A673 (cell line): ENCODE data around the gene COX6B2. TPM values are rescaled to one million over a fixed set of nuclear protein-coding genes. Genes with fewer than 3 reads are reported as not detected.

Experiments used
- BruUV-seq: library from RNA; stranded (reverse); fragments of 400-500 nt; replicated peaks from 2 replicates; lab custom pipeline; 2021; lab: Mats Ljungman, UMichigan
- CTCF ChIA-PET: fragments of 300-600 bp; sonication (Branson Sonifier 250); formaldehyde crosslinking; loops from one replicate; lab custom pipeline; 2022; ENCODE audit warnings: antibody characterized with exemption; lab: Charles Lee
- POLR2A ChIA-PET: fragments of 300-600 bp; sonication (Branson Sonifier 250); formaldehyde crosslinking; loops from one replicate; lab custom pipeline; 2022; ENCODE audit warnings: antibody characterized with exemption; ENCODE audit not compliant: low non-redundant PET; lab: Charles Lee
- DNase-seq: peaks from one replicate; pipeline ENCODE4 v3.0.0-alpha.2; 2015; ENCODE audit warnings: low spot score
- H3K27ac ChIP-seq: fragments of 200-600 bp; sonication (generic); 2 replicates; pipeline ENCODE4 v1.5.1; 2016; ENCODE audit warnings: mixed run types, low read depth, mild to moderate bottlenecking, mixed read lengths, antibody characterized with exemption, low read length; ENCODE audit not compliant: poor library complexity, severe bottlenecking
- H3K27me3 ChIP-seq: fragments of 200-600 bp; sonication (generic); replicated peaks from 2 replicates; pipeline ENCODE4 v1.6.1; 2017; ENCODE audit warnings: mixed run types, low read depth, mild to moderate bottlenecking, mixed read lengths, antibody characterized with exemption, low read length; ENCODE audit not compliant: insufficient read depth, poor library complexity
- H3K36me3 ChIP-seq: fragments of 200-600 bp; sonication (generic); 2 replicates; pipeline ENCODE4 v1.6.1; 2016; ENCODE audit warnings: mixed run types, mild to moderate bottlenecking, mixed read lengths, antibody characterized with exemption, low read length; ENCODE audit not compliant: insufficient read depth, poor library complexity, severe bottlenecking
- H3K4me1 ChIP-seq: fragments of 200-600 bp; sonication (generic); 2 replicates; pipeline ENCODE4 v1.6.1; 2017; ENCODE audit warnings: mixed run types, mild to moderate bottlenecking, mixed read lengths, antibody characterized with exemption, low read length; ENCODE audit not compliant: insufficient read depth, poor library complexity, severe bottlenecking
- H3K4me3 ChIP-seq: fragments of 200-600 bp; sonication (generic); 2 replicates; pipeline ENCODE4 v1.5.1; 2016; ENCODE audit warnings: low read depth, mixed run types, mild to moderate bottlenecking, mixed read lengths, low read length; ENCODE audit not compliant: poor library complexity, severe bottlenecking
- H3K9me3 ChIP-seq: fragments of 200-600 bp; sonication (generic); 2 replicates; pipeline ENCODE4 v1.6.1; 2016; ENCODE audit warnings: mixed run types, low read depth, mild to moderate bottlenecking, mixed read lengths, antibody characterized with exemption, low read length; ENCODE audit not compliant: poor library complexity, severe bottlenecking
- EZH2 ChIP-seq: fragments of 200-600 bp; sonication (generic); IDR thresholded peaks from 2 replicates; pipeline ENCODE4 v1.6.1; 2017; ENCODE audit warnings: borderline replicate concordance, low read depth, mild to moderate bottlenecking, mixed read lengths, antibody characterized with exemption, low read length; ENCODE audit not compliant: poor library complexity, severe bottlenecking
- intact Hi-C: fragments of 100-400 bp; cut with micrococcal nuclease; formaldehyde crosslinking; loops from one replicate; pipeline ENCODE4 v1.10.0; 2022; ENCODE audit not compliant: unreplicated experiment
- total RNA-seq: library from RNA; stranded (reverse); gene quantifications from 2 replicates; pipeline ENCODE4 v1.2.3, GENCODE V29; 2021
- TF ChIP-seq, protein P1 (sequence below): fragments of 300-800, 200-600 bp; sonication (generic); conservative IDR thresholded peaks from 2 replicates; pipeline ENCODE4 v1.5.1; 2017; ENCODE audit warnings: low read depth, mild to moderate bottlenecking, antibody characterized with exemption, low read length, moderate library complexity, mixed read lengths

COX6B2 gene
- total RNA-seq, 1 experiment from 2014 or later = not detected

DNA sequence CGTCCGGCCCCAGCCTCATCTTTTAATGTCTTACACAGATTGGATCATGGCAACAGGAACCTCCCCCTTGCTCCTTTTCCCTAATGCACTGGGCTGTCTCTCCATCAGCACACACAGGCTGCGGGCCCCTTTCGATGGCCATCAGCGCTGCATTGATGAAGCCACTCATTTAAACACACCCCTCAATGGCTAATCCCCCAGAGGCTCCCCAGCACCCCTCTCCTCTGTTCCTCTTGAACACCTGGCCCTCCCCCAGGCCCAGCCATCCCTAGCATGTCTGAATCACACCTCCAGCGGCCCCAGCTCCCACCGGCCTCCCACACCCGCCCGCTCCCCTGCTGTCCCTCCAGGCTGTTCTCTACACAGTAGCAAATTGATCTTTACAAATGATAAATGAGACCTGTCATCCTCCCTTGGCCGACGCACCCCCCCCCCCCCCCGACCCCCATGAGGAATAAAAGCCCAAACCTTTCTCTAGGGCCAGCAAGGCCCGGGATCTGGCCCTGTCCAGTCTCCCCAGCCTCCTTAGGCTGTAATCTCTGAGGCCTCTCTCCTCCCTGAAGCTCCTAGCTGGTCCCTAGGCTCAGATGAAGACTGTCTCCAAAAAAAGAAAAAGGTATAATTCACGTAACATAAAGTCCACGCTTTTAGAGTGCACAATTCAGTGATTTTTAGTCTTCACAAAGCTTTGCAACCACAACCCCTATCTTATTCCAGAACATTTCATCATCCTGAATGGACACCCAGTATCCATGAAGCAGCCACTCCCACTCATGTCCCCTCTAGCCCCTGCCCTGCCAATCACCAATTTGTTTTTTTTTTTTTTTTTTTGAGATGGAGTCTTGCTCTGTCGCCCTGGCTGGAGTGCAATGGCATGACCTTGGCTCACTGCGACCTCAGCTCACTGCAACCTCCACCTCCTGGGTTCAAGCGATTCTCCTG, 38.6 kb upstream of the COX6B2 start:
- CTCF ChIA-PET = no interaction called here
- Histone ChIP-seq H3K27ac (no peak overlapping the region), H3K4me1 (peaks cover 13% of the 10 kb centered on the region), H3K27me3 (no peaks in the 10 kb centered on the region), H3K4me3 (no peak overlapping the region), H3K9me3 (no peaks in the 10 kb centered on the region), H3K36me3 (peaks cover 20% of the 10 kb centered on the region)
- intact Hi-C loops = no loop called here
- BruUV-seq = no TSS peak
- no peak for DNase-seq
- TF ChIP-seq, protein P1, sequence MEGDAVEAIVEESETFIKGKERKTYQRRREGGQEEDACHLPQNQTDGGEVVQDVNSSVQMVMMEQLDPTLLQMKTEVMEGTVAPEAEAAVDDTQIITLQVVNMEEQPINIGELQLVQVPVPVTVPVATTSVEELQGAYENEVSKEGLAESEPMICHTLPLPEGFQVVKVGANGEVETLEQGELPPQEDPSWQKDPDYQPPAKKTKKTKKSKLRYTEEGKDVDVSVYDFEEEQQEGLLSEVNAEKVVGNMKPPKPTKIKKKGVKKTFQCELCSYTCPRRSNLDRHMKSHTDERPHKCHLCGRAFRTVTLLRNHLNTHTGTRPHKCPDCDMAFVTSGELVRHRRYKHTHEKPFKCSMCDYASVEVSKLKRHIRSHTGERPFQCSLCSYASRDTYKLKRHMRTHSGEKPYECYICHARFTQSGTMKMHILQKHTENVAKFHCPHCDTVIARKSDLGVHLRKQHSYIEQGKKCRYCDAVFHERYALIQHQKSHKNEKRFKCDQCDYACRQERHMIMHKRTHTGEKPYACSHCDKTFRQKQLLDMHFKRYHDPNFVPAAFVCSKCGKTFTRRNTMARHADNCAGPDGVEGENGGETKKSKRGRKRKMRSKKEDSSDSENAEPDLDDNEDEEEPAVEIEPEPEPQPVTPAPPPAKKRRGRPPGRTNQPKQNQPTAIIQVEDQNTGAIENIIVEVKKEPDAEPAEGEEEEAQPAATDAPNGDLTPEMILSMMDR = no peak
- no peak for TF ChIP-seq EZH2
- POLR2A ChIA-PET = interaction anchor here (0.7 kb wide), 1 partner anchor 326 kb away, joined by 8 read pairs; no protein-coding TSS in a partner anchor

- intact Hi-C loops = no loop called here
- H3K4me3 ChIP-seq = no peak overlapping the region
- H3K9me3 ChIP-seq = no peaks in the 10 kb centered on the region
- H3K4me1 ChIP-seq = peaks cover 22% of the 10 kb centered on the region
- DNase-seq = no peak
- POLR2A ChIA-PET = no interaction called here
- no peak for TF ChIP-seq EZH2
- TF ChIP-seq, protein P1 = no peak
- no peak overlapping the region for H3K27ac ChIP-seq
- no TSS peak for BruUV-seq
- no peaks in the 10 kb centered on the region for H3K27me3 ChIP-seq
- peaks cover 31% of the 10 kb centered on the region for H3K36me3 ChIP-seq
- CTCF ChIA-PET = no interaction called here
Measured at GRCh38 chr19:55391702-55392615, 37.4 kb upstream of the COX6B2 start.

GRCh38 chr19:55391191-55391670, 36.7 kb upstream of the COX6B2 start:
- CTCF ChIA-PET = no interaction called here
- intact Hi-C loops = no loop called here

More at GRCh38 chr19:55391191-55391670, 36.7 kb upstream of the COX6B2 start:
- H3K4me1 ChIP-seq = peaks cover 22% of the 10 kb centered on the region
- TF ChIP-seq EZH2 = no peak
- TF ChIP-seq, protein P1 = no peak
- DNase-seq = no peak
- no peak overlapping the region for H3K4me3 ChIP-seq
- no peaks in the 10 kb centered on the region for H3K27me3 ChIP-seq
- no peak overlapping the region for H3K27ac ChIP-seq
- no TSS peak for BruUV-seq
- no peaks in the 10 kb centered on the region for H3K9me3 ChIP-seq
- H3K36me3 ChIP-seq = peaks cover 38% of the 10 kb centered on the region
- POLR2A ChIA-PET = no interaction called here
